LoVo (cell line): Measurements from ENCODE around the gene CEP72.
"Not testable (repeated sequence)": the region's sequence is repeated elsewhere in the genome, so short reads cannot be mapped to it uniquely, and the experiment has no call there.

ENCODE experiments used
- DNase-seq: peaks from one replicate; pipeline ENCODE4 v3.0.0-alpha.2; 2016; ENCODE audit warnings: low spot score

CEP72 gene

DNA sequence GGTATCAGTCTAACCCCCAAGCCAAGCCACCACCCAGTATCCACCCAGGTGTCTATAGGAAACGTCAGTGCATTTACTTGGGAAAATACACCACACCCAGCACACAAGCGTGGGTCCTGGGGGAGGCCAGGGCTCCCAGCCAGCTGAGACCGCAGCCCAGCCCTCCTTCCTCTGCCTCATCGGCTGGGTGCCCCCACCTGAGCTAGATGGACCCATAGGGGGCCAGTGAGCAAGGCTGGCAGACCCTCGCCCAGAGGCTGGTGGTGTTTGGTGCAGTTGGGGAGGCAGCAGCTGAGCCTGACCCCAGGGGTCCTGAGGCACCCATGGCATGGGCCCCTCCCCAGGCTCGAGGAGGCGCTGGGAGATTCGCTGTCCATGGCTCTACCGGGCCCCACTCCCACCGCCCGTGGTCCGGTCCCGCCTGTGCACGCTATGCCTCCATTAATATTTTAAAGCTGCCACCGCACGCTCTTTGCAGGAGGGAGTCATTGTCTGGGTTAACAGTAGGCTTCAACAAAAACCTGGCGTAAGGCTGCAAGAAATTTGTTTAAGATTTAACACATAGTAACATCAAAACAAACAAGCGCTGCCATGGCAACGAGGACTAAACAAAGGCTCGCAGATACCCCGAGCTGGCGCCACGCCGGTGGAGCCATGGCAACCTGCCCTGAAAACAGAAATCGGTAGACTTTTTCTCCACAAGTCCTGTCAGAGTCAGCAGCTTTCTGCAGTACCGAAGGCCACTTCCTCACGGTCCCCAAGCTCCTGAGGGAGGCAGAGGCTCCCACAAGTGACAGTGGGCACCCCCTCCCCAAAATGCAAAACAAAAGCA, 60.4 kb downstream of the CEP72 start:
- DNase-seq = peak; percentile 77

- DNase-seq = no peak
Measured at GRCh38 chr5:673161-673830, 61.2 kb downstream of the CEP72 start.

DNA sequence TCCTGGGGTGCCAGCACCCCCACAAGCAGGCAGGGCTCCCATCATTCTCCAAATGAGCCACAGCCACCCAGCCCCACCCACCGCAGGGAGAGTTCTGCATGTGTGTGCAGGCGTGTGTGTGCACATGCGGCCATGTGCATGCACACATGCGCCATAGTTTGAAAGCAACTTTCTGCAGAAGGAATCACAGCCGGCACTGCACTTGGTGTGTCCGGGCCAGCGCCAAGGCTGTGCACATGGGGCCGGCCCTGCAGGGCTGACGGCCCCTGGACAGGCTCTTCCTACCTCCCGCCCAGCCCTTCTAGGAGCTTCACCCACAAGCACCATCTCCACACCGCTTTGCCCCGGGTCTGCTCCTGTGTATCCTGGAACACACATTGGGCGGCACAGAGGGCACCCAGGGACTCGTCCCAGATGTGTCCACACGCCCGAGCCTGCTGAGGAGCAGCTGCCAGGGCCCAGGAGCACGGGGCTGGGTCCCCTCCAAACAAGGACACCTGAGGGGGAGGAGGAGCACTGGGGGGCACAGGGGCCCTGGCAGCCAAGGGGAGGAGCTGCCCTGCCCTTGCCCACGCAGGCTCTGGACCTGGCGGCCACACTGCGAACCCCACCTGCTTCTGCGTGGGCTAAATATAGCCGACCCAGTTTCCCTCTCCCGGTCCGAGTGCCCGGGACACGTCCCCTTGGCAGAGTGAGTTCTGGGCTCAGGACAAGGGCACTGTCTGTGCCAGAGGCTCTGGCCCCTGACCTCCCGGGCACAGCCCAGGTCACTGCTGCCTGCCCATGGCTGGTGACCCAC, 61.9 kb downstream of the CEP72 start:
- DNase-seq = no peak

- no peak for DNase-seq
Measured at GRCh38 chr5:674630-675011, 62.5 kb downstream of the CEP72 start.

DNA sequence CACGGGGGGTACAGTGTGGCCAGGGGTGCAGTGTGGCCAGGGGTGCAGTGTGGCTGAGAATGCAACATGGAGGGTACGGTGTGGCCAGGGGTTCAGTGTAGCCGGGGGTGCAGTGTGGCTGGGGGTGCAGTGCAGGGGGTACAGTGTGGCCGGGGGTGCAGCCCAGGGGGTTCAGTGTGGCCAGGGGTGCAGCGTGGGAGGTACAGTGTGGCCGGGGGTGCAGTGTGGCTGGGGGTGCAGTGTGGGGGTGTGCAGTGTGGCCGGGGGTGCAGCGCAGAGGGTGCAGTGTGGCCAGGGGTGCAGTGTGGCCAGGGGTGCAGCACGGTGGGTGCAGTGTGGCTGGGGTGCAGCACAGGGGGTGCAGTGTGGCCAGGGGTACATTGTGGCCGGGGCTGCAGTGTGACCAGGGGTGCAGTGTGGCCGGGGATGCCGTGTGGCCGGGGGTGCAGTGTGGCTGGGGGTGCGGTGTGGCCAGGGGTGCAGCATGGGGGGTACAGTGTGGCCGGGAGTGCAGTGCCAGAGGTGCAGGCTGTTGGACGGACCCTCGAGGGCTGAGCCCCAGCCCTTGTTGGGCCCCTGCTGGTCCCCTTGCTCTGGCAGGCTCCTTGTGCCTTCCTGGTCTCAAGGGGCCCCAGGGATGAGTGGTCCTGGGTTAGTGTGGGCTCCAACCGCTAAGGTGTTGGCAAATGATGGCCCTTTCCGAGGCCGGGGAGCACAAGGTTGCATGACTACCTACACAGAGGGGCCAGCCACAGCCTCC, 63.2 kb downstream of the CEP72 start:
- no peak for DNase-seq

DNA sequence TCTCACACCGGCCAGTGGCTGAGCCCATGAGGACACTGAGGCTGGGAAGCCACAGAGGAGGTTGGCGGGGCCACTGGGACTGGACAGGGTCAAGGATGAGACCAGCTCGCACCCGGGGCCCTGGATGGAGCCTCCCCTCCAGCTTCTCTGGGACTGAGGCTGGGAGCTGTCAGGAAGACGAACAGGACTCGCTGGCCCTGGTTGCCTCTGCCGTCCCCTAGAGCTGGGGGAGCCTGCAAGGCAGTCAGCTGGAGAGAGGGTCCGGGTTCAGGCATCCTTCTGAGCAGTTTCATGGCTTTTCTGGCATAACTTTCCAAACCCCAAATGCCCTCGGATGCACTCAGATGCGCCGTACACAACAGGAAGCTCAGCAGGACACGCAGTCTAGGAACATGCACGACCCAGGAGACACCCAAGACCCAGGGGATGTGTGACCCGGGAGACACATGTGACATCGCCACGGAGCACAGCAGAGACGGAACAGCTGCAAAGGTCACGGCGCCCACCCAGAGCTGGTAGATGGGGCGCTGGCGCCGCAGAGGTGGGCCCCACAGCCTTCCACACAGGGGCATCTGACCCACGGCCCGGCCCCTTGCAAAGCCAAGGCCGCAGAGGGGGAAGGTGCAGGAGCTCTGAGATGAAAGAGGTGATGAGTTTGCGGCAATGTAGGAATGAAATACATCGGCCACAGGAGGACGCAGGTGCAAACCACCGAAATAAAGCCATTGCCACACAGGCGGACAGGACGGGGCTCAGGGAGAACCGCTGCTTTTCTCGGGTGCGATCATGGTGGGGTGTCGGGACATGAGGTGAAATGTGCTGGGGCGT, 63.9 kb downstream of the CEP72 start:
- DNase-seq = no peak

GRCh38 chr5:676699-677076, 64.5 kb downstream of the CEP72 start:
- no peak for DNase-seq

DNA sequence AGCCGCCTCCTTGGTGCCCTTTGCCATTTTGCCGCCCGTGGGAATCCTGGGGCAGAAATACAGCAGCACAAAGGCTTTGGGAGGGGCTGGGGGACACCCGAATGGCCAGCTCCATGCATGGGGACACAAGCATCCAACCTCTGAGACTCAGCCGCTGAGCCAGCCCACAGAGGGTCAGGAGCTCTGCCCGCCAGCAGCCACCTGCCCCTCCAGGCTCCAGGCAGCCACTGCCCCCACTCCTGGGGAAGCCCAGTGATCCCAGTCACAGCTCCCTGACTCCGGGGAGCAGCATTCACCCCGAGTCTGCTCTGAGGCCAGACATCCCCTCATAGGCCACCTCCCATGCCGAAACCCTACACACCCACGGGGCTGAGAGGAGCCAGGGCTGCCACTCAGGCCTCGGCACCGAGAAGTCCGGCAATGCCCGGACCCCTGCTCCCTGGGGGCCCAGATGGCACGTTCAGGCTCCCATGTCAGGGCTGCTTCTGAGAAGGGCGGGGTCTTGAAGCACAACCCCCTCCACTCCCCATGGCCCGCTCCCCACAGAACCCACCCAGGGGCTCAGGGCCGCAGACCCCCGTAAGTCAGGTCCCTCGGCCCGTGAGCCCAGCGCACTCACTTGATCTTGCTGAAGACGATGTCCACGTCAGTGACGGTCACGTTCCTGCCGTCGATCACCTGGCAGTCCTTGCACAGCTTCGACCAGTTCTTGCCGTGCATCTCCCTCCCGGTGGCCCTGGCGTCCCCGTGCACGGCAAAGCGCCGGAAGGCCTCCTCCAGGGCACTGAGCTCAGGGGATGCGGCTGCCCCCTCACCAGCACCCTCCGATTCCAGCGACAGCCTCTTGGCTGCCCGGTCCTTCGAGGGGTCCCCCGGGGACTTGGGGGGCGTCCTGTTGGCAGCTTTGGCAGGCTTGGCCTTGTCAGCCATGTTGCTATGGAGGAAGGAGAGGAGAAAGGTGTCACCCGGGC, 65.3 kb downstream of the CEP72 start:
- DNase-seq = no peak

DNA sequence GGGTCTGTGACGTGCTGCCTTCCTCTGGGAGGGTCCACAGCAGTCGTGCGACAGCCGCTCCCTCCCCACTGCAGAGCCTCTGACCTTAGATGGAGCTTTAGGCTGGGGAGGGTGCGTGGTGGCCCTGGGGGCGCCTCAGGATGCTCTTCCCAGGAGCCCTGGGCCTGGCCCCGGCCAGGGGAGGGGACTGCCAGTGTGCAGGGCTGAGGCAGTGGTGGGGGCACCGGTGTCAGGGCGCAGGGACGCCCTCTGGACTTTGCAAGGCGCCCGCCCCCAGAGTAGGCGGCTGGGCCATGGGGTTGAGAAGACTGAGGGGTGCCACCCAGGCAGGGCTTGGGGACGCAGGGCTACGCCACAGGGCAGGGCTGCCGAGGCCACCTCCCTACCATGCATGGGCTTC, 66.4 kb downstream of the CEP72 start:
- DNase-seq = not testable (repeated sequence)

GRCh38 chr5:679166-679895, 67.2 kb downstream of the CEP72 start:
- DNase-seq = not testable (repeated sequence)

DNA sequence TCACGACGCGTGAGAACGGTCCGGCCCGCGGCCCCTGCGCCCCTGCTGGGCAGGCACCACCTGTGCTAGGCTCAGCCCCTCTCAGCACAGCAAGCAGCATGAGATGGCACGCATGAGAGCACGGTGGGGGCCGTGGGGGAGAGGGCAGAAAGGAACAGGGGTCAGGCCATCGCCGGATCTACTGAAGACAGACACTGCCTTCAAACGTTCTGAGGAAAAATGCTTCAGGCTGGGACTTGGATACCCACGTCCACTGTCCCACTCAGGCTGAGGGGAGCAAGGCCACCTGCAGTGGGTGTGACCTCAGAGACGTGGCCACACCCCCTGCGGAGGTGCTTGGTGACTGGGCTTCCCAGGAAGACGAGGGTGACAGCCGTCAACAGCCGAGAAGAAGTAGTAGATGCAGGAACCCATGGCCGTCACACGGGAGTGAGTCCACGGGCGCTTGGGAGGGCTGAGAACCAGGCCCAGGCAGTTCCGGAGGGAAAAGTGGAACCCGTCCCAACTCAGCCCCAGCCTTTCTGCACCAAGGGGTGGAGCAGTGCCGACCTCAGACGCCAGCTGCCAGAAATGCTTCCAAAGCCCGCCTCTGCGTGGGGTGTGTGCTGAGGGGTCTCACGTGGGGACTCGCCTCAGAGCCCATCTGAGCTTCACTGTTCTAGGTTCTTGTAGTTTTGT, 68.1 kb downstream of the CEP72 start:
- not testable (repeated sequence) for DNase-seq

- not testable (repeated sequence) for DNase-seq
Measured at GRCh38 chr5:680836-681235, 68.7 kb downstream of the CEP72 start.

- DNase-seq = not testable (repeated sequence)
Measured at GRCh38 chr5:681317-682191, 69.4 kb downstream of the CEP72 start.

DNA sequence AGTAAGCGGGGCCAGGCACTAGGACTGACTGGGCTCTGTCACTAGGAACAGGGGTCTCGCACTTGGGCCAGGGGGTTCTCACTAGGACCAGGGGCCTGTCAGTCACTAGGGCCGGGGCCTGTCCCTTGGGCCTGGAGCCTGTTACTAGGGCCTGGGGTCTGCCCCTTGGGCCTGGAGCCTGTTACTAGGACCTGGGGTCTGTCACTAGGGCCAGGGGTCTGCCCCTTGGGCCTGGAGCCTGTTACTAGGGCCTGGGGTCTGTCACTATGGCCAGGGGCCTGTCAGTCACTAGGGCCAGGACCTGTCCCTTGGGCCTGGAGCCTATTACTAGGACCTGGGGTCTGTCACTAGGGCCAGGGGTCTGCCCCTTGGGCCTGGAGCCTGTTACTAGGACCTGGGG, 70.1 kb downstream of the CEP72 start:
- DNase-seq = not testable (repeated sequence)

- not testable (repeated sequence) for DNase-seq
Measured at GRCh38 chr5:682651-683358, 70.7 kb downstream of the CEP72 start.

DNA sequence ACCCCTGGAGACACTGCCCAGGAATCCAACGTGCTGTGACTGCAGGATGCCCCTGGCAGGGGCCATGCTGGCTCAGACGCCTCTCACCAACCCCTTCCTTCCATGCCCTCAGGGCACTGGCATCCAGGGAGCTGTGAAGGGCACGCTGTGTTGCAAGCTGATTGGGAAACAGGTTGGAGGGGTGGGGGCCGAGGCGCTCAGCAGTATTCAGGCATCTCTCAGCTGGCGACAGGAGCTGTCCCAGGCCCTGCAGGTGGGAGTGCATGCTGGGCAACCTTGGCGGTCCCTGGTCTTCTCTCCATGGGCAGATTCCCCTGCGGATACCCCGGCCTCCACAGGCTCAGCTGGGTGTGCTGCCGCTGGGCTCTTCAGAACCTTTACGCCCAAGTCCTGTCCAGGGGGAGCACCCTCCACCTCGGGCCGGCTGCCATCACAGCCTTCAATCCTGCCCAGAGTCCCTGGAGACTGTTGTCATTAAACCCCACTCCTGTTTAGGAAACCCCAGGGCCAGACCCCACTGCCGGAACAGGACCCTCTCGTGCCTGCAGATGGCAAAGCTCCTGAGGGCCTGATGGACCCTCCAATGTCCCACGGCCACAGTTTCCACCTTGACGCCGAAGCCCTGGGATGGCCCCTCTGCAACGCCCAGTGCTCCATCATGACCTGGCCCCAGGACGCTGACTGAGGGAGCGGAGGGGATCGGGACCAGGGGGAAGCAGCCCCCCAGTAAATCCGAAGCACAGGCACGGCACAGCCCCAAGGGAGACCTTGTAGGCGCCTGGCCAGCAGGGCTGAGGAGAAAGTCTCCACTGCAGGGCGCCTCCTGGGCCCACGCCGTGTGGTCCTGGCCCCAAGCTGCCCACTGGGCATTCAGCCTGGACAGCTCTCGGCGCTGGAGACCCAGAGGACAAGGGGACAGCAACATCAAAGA, 71.7 kb downstream of the CEP72 start:
- DNase-seq = no peak
